Fibroblast of pulmonary artery (primary cell): Measurements from ENCODE around the gene NR2E1.

Source experiments
- DNase-seq: peaks from one replicate; pipeline ENCODE4 v3.0.0-alpha.2; 2010; ENCODE audit warnings: low read depth
- H3K4me3 ChIP-seq: replicated peaks from 2 replicates; pipeline ENCODE4 v1.5.1; 2011; ENCODE audit warnings: low read depth, mild to moderate bottlenecking, control low read depth, low read length, moderate library complexity
- CTCF ChIP-seq: IDR thresholded peaks from 2 replicates; pipeline ENCODE4 v1.5.1; 2011; ENCODE audit warnings: mild to moderate bottlenecking, control low read depth, low read length, inconsistent platforms; ENCODE audit errors: missing control alignments

The NR2E1 gene

GRCh38 chr6:108236791-108237190 is 71.0 kb downstream of the NR2E1 start:
- H3K4me3 ChIP-seq, result no peak overlapping the region
- no peak for DNase-seq
- no peak for TF ChIP-seq CTCF

- no peak overlapping the region for H3K4me3 ChIP-seq
- TF ChIP-seq CTCF, result no peak
- DNase-seq, result no peak
These were observed 72.5 kb downstream of the NR2E1 start for GRCh38 chr6:108238322-108238721.
